ENCODE measurements around the gene MRPL14.

Gene MRPL14

DNA sequence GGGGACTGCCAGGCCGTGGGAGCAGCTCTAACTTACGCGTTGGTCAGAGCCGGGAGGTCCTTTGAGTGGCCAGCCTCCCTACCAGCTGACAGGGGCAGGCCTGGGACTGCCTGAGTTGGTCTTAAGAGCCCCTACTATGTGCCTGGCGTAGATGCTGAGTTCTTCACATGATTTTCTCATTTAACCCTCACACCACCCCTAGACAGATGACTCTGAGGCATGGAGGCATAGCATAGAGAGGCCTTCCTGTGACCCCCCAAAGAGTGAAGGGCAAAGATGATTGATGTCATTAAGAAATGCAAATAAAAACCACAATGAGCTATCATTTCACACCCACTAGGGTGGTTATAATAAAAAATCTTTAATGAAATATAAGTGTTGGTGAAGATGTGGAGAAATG lies 36.8 kb downstream of the MRPL14 start:
- TF ChIP-seq, protein P1, sequence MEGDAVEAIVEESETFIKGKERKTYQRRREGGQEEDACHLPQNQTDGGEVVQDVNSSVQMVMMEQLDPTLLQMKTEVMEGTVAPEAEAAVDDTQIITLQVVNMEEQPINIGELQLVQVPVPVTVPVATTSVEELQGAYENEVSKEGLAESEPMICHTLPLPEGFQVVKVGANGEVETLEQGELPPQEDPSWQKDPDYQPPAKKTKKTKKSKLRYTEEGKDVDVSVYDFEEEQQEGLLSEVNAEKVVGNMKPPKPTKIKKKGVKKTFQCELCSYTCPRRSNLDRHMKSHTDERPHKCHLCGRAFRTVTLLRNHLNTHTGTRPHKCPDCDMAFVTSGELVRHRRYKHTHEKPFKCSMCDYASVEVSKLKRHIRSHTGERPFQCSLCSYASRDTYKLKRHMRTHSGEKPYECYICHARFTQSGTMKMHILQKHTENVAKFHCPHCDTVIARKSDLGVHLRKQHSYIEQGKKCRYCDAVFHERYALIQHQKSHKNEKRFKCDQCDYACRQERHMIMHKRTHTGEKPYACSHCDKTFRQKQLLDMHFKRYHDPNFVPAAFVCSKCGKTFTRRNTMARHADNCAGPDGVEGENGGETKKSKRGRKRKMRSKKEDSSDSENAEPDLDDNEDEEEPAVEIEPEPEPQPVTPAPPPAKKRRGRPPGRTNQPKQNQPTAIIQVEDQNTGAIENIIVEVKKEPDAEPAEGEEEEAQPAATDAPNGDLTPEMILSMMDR (IDR thresholded peaks at IDR 0.05; ENCODE audit: low read depth, low read length, poor library complexity, severe bottlenecking) = no peak
- no peak for TF ChIP-seq EZH2phosphoT487 (IDR thresholded peaks at IDR 0.05; ENCODE audit: borderline replicate concordance, low read length)
- Histone ChIP-seq H3K27ac (ENCODE audit: low read depth, low read length) (no peak overlapping the region), H3K9me2 (replicated peaks; ENCODE audit: control insufficient read depth, low read length) (no peaks in the 10 kb centered on the region), H3K4me3 (ENCODE audit: low read length) (no peak overlapping the region), H3K79me2 (ENCODE audit: control insufficient read depth, low read length) (no peaks in the 10 kb centered on the region), H3K4me2 (ENCODE audit: low read length) (no peak overlapping the region), H3F3A (ENCODE audit: control insufficient read depth, insufficient read depth) (no peaks in the 10 kb centered on the region), H3K36me3 (ENCODE audit: control insufficient read depth, low read length) (0 out of 2 replicates have a peak, but pooled peaks cover 5% of the 10 kb centered on the region), H3K4me1 (ENCODE audit: control insufficient read depth, low read length) (peaks cover 9% of the 10 kb centered on the region), H3K27me3 (ENCODE audit: control insufficient read depth, low read length) (no peaks in the 10 kb centered on the region), H4K20me1 (ENCODE audit: control insufficient read depth, insufficient read depth, low read depth, low read length) (no peaks in the 10 kb centered on the region), H3K9me3 (ENCODE audit: control insufficient read depth, insufficient read depth, low read length) (no peaks in the 10 kb centered on the region)

DNA sequence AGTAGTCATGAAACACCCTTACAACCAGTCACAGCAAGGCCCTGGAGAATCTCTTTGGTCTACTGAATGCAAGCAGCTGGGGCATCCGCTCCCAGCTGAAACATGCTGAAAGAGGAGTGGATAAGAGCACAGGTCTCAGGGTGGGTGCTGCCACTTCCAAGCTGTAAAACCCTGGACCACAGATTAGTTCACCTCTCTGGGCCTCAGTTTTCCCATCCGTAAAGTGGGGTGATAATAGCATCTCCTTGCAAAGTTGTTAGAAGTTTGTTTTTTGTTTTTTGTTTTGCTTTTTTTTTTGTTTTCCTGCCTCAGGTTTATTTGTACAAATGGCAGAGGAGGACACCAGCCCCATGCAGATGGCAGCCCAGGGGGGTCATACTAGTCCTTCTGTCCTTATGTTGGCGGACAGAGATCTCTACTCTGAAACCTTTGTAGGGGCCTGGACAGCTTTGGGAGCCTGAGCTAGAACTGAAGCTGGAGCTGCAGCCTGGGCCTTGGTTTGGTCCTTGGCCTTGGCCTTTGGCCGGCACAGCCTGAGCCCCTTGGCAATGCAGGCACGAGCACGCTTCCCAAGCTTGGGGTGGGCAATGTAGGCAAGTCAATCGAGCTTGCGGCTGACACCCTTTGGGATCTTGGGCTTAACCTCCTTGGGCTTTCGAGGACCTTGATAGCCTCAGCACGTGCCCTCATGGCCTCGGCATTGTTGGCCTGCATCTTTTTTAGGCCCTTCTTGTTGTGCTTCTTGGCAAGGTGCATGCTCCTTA lies 38.2 kb downstream of the MRPL14 start:
- Histone ChIP-seq H3K4me1 (ENCODE audit: control insufficient read depth, low read length) (peaks cover 12% of the 10 kb centered on the region), H3F3A (ENCODE audit: control insufficient read depth, insufficient read depth) (no peaks in the 10 kb centered on the region), H3K79me2 (ENCODE audit: control insufficient read depth, low read length) (no peaks in the 10 kb centered on the region), H4K20me1 (ENCODE audit: control insufficient read depth, insufficient read depth, low read depth, low read length) (no peaks in the 10 kb centered on the region), H3K36me3 (ENCODE audit: control insufficient read depth, low read length) (0 out of 2 replicates have a peak, but pooled peaks cover 5% of the 10 kb centered on the region), H3K4me3 (ENCODE audit: low read length) (no peak overlapping the region), H3K9me3 (ENCODE audit: control insufficient read depth, insufficient read depth, low read length) (no peaks in the 10 kb centered on the region), H3K27me3 (ENCODE audit: control insufficient read depth, low read length) (no peaks in the 10 kb centered on the region), H3K9me2 (replicated peaks; ENCODE audit: control insufficient read depth, low read length) (no peaks in the 10 kb centered on the region), H3K27ac (ENCODE audit: low read depth, low read length) (no peak overlapping the region), H3K4me2 (ENCODE audit: low read length) (no peak overlapping the region)
- TF ChIP-seq, protein P1 (IDR thresholded peaks at IDR 0.05; ENCODE audit: low read depth, low read length, poor library complexity, severe bottlenecking) = no peak
- TF ChIP-seq EZH2phosphoT487 (IDR thresholded peaks at IDR 0.05; ENCODE audit: borderline replicate concordance, low read length) = no peak

DNA sequence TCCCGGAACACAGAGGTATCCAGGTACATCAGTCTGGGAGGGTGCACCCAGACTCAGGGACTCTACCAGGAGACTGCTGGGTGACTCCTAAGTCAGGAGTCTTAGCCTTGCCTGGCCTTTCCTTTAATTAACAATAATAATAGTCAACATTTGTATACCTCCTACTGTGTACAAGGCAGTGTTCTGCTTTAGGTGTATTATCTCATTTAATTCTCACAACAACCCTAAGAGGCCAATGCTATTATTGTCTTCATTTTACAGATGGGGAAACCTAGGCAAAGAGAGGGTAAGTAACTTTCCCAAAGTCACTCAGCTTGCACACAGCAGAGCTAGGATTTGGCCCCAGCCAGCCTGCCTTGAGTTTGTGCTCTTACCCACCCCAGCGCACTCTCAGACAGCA lies 39.6 kb downstream of the MRPL14 start:
- Histone ChIP-seq H3K4me1 (ENCODE audit: control insufficient read depth, low read length) (peaks cover 17% of the 10 kb centered on the region), H3K27ac (ENCODE audit: low read depth, low read length) (no peak overlapping the region), H3K79me2 (ENCODE audit: control insufficient read depth, low read length) (no peaks in the 10 kb centered on the region), H3K36me3 (ENCODE audit: control insufficient read depth, low read length) (0 out of 2 replicates have a peak, but pooled peaks cover 5% of the 10 kb centered on the region), H3K9me3 (ENCODE audit: control insufficient read depth, insufficient read depth, low read length) (no peaks in the 10 kb centered on the region), H3F3A (ENCODE audit: control insufficient read depth, insufficient read depth) (no peaks in the 10 kb centered on the region), H3K27me3 (ENCODE audit: control insufficient read depth, low read length) (no peaks in the 10 kb centered on the region), H3K4me3 (ENCODE audit: low read length) (no peak overlapping the region), H3K9me2 (replicated peaks; ENCODE audit: control insufficient read depth, low read length) (no peaks in the 10 kb centered on the region), H4K20me1 (ENCODE audit: control insufficient read depth, insufficient read depth, low read depth, low read length) (no peaks in the 10 kb centered on the region), H3K4me2 (ENCODE audit: low read length) (no peak overlapping the region)
- TF ChIP-seq, protein P1 (IDR thresholded peaks at IDR 0.05; ENCODE audit: low read depth, low read length, poor library complexity, severe bottlenecking) = no peak
- TF ChIP-seq EZH2phosphoT487 (IDR thresholded peaks at IDR 0.05; ENCODE audit: borderline replicate concordance, low read length) = no peak
